ENCODE results near the gene CLEC18A.
"Not testable (repeated sequence)": the region's sequence is repeated elsewhere in the genome, so short reads cannot be mapped to it uniquely, and the experiment has no call there.

The CLEC18A gene

DNA sequence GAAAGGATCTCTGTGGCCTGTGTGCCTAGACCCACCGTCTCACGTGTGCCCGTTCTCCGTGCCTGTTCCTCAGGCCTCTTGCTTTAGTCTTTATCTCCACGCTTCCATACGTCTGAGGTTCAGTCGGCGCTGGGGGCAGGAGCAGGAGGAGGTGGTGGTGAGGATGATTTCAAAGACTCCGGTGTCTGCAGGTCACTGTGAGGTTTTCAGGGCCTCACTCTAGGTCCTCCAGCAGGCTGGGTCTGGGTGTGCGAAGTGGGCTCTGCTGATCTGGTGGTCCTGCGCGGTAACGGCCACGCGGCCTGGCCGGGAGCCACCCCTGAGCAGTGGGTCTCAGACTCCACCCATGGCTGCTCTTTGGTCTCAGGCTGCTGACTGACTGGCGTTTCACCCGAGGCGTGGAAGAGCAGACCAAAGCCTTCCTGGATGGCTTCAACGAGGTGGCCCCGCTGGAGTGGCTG is 14.4 kb upstream of the CLEC18A start:
- Mint-ChIP-seq H3K4me3 (no peak overlapping the region), H3K27ac (no peak overlapping the region), H3K36me3 (ENCODE audit: low read depth) (peaks cover 18% of the 10 kb centered on the region), H3K27me3 (no peaks in the 10 kb centered on the region), H3K9me3 (no peaks in the 10 kb centered on the region), H3K4me1 (ENCODE audit: low read depth) (no peaks in the 10 kb centered on the region)

GRCh38 chr16:69937465-69937951 is 13.6 kb upstream of the CLEC18A start:
- no peaks in the 10 kb centered on the region for H3K4me1 Mint-ChIP-seq (ENCODE audit: low read depth)
- no peak overlapping the region for H3K4me3 Mint-ChIP-seq
- no peaks in the 10 kb centered on the region for H3K27me3 Mint-ChIP-seq
- peaks cover 18% of the 10 kb centered on the region for H3K36me3 Mint-ChIP-seq (ENCODE audit: low read depth)
- H3K9me3 Mint-ChIP-seq = no peaks in the 10 kb centered on the region
- H3K27ac Mint-ChIP-seq = no peak overlapping the region

- Mint-ChIP-seq H3K4me3 (no peak overlapping the region), H3K27me3 (no peaks in the 10 kb centered on the region), H3K4me1 (ENCODE audit: low read depth) (no peaks in the 10 kb centered on the region), H3K27ac (no peak overlapping the region), H3K9me3 (no peaks in the 10 kb centered on the region), H3K36me3 (ENCODE audit: low read depth) (peaks cover 22% of the 10 kb centered on the region)
These were observed 11.9 kb upstream of the CLEC18A start for GRCh38 chr16:69938981-69939820.

- Mint-ChIP-seq H3K27me3 (no peaks in the 10 kb centered on the region), H3K4me3 (no peak overlapping the region), H3K4me1 (ENCODE audit: low read depth) (no peaks in the 10 kb centered on the region), H3K36me3 (ENCODE audit: low read depth) (peaks cover 22% of the 10 kb centered on the region), H3K27ac (no peak overlapping the region), H3K9me3 (no peaks in the 10 kb centered on the region)
These were observed 11.1 kb upstream of the CLEC18A start for GRCh38 chr16:69939821-69940585.

DNA sequence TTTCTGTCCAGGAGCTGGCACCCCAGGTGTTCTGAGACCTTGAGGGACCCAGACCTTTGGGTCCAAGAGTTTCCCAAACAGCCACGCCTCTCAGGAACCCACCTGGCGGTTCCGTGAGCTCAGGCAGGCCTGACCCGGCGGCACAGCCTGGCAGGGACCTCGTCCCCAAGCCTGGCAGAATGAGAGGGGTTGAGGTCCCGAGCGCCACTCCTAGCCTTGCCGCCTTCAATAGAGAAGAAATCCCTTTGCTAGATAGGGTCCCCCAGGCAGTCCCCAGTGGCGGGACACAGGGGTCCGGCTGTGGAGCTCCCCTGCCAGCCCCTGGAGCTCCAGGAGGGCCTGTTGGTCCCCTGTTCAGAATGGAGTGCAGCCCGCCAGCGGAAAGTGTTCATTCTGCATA is 10.5 kb upstream of the CLEC18A start:
- no peaks in the 10 kb centered on the region for H3K4me1 Mint-ChIP-seq (ENCODE audit: low read depth)
- no peak overlapping the region for H3K4me3 Mint-ChIP-seq
- H3K27me3 Mint-ChIP-seq = no peaks in the 10 kb centered on the region
- H3K36me3 Mint-ChIP-seq (ENCODE audit: low read depth) = peaks cover 22% of the 10 kb centered on the region
- no peaks in the 10 kb centered on the region for H3K9me3 Mint-ChIP-seq
- no peak overlapping the region for H3K27ac Mint-ChIP-seq

DNA sequence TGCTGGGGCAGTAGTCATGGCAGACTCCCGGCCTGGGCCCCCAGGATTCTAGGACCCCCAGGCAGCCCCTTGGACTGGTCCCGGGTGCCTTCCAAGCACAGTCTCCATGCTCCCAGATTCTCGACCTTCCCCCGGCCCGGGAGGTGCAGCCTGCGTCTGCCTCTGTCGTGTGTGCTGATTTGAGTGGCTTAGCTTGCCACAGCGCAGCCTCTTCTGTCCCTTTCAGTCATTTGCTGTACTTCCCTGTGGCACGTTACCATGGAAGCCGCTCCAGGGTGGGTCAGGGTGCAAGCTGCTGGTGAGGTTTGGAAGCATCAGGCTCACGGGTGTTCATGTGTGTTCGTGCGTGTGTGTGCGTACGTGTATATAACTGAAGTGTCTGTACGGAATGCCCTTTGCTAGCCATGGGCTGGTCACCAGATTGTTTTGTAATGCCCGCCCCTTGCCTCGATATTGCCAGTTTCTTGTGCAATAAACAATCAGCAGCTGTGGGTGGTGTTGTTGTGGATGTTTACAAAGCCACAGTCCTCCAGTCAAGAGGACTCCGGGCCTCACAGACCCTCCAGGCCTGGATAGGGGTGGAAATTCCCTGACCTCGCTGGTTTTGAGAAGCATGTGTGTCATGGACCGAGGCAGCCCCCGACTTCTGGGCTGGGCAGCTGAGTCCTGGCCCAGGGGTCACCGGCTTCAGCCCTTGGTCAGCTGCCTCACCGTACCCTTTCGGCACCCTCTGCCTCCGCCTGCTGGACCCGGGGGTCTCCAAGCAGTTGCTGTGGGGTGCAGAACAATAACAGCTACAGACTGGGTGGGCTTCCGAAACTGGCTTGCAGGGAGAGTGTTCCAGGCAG is 9.7 kb upstream of the CLEC18A start:
- H3K4me1 Mint-ChIP-seq (ENCODE audit: low read depth) = no peaks in the 10 kb centered on the region
- no peak overlapping the region for H3K27ac Mint-ChIP-seq
- H3K36me3 Mint-ChIP-seq (ENCODE audit: low read depth) = peaks cover 17% of the 10 kb centered on the region
- H3K27me3 Mint-ChIP-seq = no peaks in the 10 kb centered on the region
- no peaks in the 10 kb centered on the region for H3K9me3 Mint-ChIP-seq
- no peak overlapping the region for H3K4me3 Mint-ChIP-seq

DNA sequence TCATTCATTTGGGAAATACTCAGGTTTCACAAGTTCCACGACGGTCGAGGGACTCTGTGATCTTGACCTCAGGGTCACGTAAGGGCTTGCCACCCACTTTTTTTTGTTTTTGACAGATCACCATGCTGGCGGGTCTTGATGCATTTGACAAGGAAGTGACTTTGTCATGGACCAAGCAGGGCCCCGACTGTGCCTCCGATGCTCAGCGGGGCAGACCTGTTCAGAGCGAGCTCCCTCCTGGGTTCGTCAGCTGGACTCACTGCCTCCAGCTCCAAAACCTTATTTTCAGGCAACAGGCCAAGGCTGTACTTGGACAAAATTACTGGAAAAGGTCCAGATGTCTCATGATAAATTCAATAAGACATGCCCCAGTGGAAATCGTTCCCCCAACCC is 9.0 kb upstream of the CLEC18A start:
- Mint-ChIP-seq H3K9me3 (no peaks in the 10 kb centered on the region), H3K27ac (no peak overlapping the region), H3K4me3 (no peak overlapping the region), H3K27me3 (no peaks in the 10 kb centered on the region), H3K36me3 (ENCODE audit: low read depth) (peaks cover 17% of the 10 kb centered on the region), H3K4me1 (ENCODE audit: low read depth) (no peaks in the 10 kb centered on the region)

- H3K4me3 Mint-ChIP-seq = no peak overlapping the region
- peaks cover 11% of the 10 kb centered on the region for H3K36me3 Mint-ChIP-seq (ENCODE audit: low read depth)
- no peak overlapping the region for H3K27ac Mint-ChIP-seq
- no peaks in the 10 kb centered on the region for H3K4me1 Mint-ChIP-seq (ENCODE audit: low read depth)
- H3K27me3 Mint-ChIP-seq = no peaks in the 10 kb centered on the region
- H3K9me3 Mint-ChIP-seq = no peaks in the 10 kb centered on the region
These were observed 8.4 kb upstream of the CLEC18A start for GRCh38 chr16:69942627-69943170.

DNA sequence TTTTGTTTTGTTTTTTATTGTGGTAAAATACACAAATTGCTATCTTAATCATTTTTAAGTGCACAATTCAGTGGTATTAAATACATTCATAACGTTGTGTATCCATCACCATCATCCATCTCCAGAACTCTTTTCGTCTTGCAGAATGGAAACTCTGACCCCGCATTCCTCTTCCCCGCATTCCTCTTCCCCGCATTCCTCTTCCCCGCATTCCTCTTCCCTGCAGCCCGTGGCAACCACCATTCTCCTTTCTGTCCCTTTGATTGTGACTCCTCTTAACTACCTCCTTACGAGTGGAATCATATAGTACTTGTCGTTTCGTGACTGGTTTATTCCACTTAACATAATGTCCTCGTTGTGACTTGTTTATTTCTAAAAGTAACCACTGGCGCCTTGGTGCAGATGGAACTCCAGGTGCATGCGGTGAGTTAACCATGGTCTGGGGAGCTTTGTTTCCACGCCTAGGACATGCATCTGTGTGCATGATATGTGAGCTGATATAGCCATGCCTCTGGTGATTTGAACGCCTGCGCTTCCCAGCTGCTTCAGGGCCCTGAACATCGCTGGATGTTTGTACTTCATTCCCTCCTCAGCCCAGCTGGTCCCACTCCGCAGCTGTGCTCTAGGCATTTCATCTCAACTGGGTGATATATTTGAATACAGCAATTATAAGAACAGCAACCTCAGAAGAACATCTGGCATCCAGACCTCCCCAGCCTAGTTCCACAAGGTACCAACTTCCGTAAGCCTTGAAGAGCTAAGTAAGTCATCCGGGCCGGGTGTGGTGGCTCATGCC is 7.7 kb upstream of the CLEC18A start:
- H3K4me1 Mint-ChIP-seq (ENCODE audit: low read depth); H3K36me3 Mint-ChIP-seq (ENCODE audit: low read depth); H3K9me3 Mint-ChIP-seq; H3K27ac Mint-ChIP-seq; H3K4me3 Mint-ChIP-seq; H3K27me3 Mint-ChIP-seq: not testable (repeated sequence)

GRCh38 chr16:69950411-69950810 is 723 bp upstream of the CLEC18A start:
- H3K36me3 Mint-ChIP-seq (ENCODE audit: low read depth); H3K27me3 Mint-ChIP-seq; H3K4me3 Mint-ChIP-seq; H3K9me3 Mint-ChIP-seq; H3K27ac Mint-ChIP-seq; H3K4me1 Mint-ChIP-seq (ENCODE audit: low read depth): not testable (repeated sequence)

GRCh38 chr16:69951672-69952031 is 518 bp downstream of the CLEC18A start:
- H3K27ac Mint-ChIP-seq; H3K36me3 Mint-ChIP-seq (ENCODE audit: low read depth); H3K27me3 Mint-ChIP-seq; H3K4me3 Mint-ChIP-seq; H3K4me1 Mint-ChIP-seq (ENCODE audit: low read depth); H3K9me3 Mint-ChIP-seq: not testable (repeated sequence)

DNA sequence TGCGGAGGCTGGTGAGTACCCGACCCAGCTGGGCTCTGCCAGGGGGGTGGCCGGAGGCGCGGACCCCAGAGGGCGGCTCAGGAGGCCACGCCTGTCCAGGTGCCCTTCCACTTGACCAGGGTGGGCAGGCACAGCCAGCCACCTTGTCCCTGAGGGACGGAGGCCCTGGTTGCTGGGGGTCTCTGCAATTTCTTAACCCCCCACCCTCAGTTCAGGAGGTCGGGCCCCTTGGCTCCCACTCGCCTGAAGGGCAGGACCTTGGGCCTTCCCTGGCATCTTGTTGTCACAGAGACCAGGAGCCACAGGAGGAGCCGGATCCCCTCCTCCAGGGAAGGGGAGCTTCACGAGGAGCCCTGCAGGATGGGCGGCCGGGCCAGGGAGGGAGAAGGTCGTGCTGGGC is 982 bp downstream of the CLEC18A start:
- not testable (repeated sequence) for H3K27me3 Mint-ChIP-seq; H3K27ac Mint-ChIP-seq; H3K4me1 Mint-ChIP-seq (ENCODE audit: low read depth); H3K36me3 Mint-ChIP-seq (ENCODE audit: low read depth); H3K9me3 Mint-ChIP-seq; H3K4me3 Mint-ChIP-seq

DNA sequence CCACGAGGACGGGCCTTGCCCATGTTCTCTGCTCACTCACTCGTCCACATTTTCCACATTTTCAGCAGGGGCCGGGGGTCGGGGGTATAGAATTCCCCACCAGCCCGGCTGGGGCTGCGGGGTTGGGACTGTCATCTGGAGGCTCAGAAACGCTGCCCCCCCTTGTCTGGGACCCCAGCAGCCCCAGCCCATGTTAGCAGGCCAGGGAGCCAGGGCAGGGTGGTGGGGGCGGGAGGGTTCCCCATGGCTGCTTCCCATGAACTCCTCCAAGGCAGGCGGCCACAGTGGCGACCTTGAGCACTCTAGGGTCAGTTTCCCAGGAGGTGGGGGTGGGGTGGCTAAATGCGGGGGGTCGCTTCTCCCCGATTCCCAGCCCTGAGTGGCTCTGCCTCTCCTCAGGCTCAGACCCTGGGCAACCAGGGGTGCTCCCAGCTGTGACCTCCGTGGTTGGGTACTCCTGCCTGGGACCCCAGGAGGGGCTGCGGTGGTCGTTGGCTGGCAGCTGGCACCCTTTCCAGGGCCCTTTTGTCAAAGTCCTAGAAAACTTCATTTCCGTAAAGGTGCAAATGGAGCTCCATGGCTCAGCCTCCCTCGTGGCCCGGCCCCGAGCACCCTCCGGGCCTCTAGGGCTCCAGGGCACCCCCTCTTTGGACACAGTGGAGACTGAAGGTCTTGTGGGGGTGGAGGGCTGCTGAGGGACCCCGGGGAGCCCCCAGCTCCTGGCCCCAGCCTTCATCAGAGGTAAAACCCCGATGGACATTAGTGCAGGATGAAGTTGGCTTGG is 1.6 kb downstream of the CLEC18A start:
- H3K9me3 Mint-ChIP-seq; H3K36me3 Mint-ChIP-seq (ENCODE audit: low read depth); H3K4me3 Mint-ChIP-seq; H3K4me1 Mint-ChIP-seq (ENCODE audit: low read depth); H3K27me3 Mint-ChIP-seq; H3K27ac Mint-ChIP-seq: not testable (repeated sequence)

All from stimulated activated naive CD8-positive, alpha-beta T cell treated with anti-CD3 and anti-CD28 coated beads, Interleukin-15, Interleukin-2, amounts not matched to agents 100 ng/mL and 50 ng/mL, for 24 hours (primary cell).